ENCODE results near the gene SMPD3.

Gene SMPD3

GRCh38 chr16:68401871-68402747 is 46.2 kb downstream of the SMPD3 start:
- no peak for DNase-seq

- DNase-seq = no peak
Observed at GRCh38 chr16:68400924-68401460, 47.3 kb downstream of the SMPD3 start.

- no peak for DNase-seq
Observed at GRCh38 chr16:68400083-68400923, 48.0 kb downstream of the SMPD3 start.

- DNase-seq = no peak
Observed at GRCh38 chr16:68399456-68399855, 48.9 kb downstream of the SMPD3 start.

GRCh38 chr16:68397710-68398201 is 50.6 kb downstream of the SMPD3 start:
- no peak for DNase-seq

GRCh38 chr16:68396481-68396880 is 51.8 kb downstream of the SMPD3 start:
- DNase-seq = no peak

GRCh38 chr16:68395815-68396214 is 52.5 kb downstream of the SMPD3 start:
- DNase-seq = no peak

GRCh38 chr16:68395167-68395786 is 53.0 kb downstream of the SMPD3 start:
- no peak for DNase-seq

- DNase-seq = no peak
Observed at GRCh38 chr16:68393333-68393732, 55.0 kb downstream of the SMPD3 start.

GRCh38 chr16:68389750-68390371 is 58.4 kb downstream of the SMPD3 start:
- DNase-seq = no peak

- no peak for DNase-seq
Observed at GRCh38 chr16:68389006-68389405, 59.3 kb downstream of the SMPD3 start.

GRCh38 chr16:68388124-68388523 is 60.2 kb downstream of the SMPD3 start:
- DNase-seq = no peak

- no peak for DNase-seq
Observed at GRCh38 chr16:68387301-68387700, 61.0 kb downstream of the SMPD3 start.

- no peak for DNase-seq
Observed at GRCh38 chr16:68386628-68387027, 61.7 kb downstream of the SMPD3 start.

- no peak for DNase-seq
Observed at GRCh38 chr16:68385371-68385770, 62.9 kb downstream of the SMPD3 start.

GRCh38 chr16:68384288-68385161 is 63.8 kb downstream of the SMPD3 start:
- DNase-seq = no peak

GRCh38 chr16:68383858-68384257 is 64.5 kb downstream of the SMPD3 start:
- no peak for DNase-seq

GRCh38 chr16:68382296-68382718 is 66.0 kb downstream of the SMPD3 start:
- no peak for DNase-seq

GRCh38 chr16:68381363-68381724 is 67.0 kb downstream of the SMPD3 start:
- no peak for DNase-seq

- DNase-seq = no peak
Observed at GRCh38 chr16:68380676-68381362, 67.5 kb downstream of the SMPD3 start.

- DNase-seq = no peak
Observed at GRCh38 chr16:68380348-68380670, 68.0 kb downstream of the SMPD3 start.

Data from DMS 273 treated with DMSO at 0.1 percent for 48 hours (cell line).